ENCODE measurements around the gene CPA3. TPM values are rescaled to one million over a fixed set of nuclear protein-coding genes. Genes with fewer than 3 reads are reported as not detected.

CPA3 gene, protein sequence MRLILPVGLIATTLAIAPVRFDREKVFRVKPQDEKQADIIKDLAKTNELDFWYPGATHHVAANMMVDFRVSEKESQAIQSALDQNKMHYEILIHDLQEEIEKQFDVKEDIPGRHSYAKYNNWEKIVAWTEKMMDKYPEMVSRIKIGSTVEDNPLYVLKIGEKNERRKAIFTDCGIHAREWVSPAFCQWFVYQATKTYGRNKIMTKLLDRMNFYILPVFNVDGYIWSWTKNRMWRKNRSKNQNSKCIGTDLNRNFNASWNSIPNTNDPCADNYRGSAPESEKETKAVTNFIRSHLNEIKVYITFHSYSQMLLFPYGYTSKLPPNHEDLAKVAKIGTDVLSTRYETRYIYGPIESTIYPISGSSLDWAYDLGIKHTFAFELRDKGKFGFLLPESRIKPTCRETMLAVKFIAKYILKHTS
- total RNA-seq = not detected in 2 replicates

DNA sequence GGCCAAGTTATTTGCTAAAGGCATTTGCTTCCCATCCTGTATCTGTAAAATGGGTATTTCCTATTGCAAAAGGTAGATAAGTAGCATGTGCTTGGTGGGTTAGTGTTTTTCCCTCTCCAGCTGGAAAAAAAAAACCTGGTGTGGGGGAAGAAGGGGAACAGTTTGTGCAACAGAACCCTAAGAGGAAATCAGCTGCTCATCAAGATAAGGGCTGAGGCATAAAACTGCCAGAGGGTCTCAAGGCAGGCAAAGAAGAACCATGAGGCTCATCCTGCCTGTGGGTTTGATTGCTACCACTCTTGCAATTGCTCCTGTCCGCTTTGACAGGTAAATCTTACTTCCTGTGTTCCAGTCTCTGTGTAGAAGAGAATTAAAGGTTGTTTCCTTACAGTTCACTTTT lies at the start of gene CPA3:
Gene CPA3, plus strand, starts transcription at position 248 of the 400 bp plus-strand sequence. Its CDS starts 12 bp downstream, at position 260.

DNA sequence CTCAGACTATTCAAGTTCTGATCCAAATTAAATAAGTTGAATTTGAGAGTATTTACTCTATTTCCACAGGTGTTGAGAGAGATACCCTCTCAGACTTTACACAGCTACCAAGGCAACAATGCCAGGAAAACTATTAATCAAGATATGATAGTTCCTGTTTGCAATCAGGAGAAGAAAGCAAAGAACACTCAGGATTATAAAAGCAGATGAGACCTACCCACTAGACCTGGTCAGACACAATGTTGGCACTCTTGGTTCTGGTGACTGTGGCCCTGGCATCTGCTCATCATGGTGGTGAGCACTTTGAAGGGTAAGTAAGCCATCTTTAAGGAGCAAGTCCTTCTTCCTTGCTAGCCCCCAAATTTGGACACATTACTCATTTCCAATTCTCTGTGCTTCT lies 37.5 kb upstream of the CPA3 start, which contains the start of gene CPB1:
Gene CPB1, plus strand, starts transcription at position 227 of the 400 bp plus-strand sequence. Its CDS starts 13 bp downstream, at position 240.

Other genes with a start within 250 kb of the CPA3 start
- not detected in 2 replicates for gene AGTR1, start 167.4 kb upstream of the CPA3 start, total RNA-seq
- gene CPB1, start 37.5 kb upstream of the CPA3 start, total RNA-seq = not detected in 2 replicates
- gene GYG1, start 126.2 kb downstream of the CPA3 start, total RNA-seq = 31.4 and 32.5 TPM in 2 replicates
- gene HLTF, start 221.2 kb downstream of the CPA3 start, total RNA-seq = 15.4 and 22.1 TPM in 2 replicates